GM20000 (cell line): Measurements from ENCODE around the gene LRRC8A.

ENCODE experiments used
- DNase-seq: peaks from one replicate; pipeline ENCODE4 v3.0.0; 2012; ENCODE audit warnings: low spot score
- TF ChIP-seq, protein P1 (sequence below): IDR thresholded peaks from 2 replicates; pipeline ENCODE4 v1.5.1; 2012; ENCODE audit warnings: mild to moderate bottlenecking, control low read depth; ENCODE audit errors: extremely low read depth, missing control alignments

The LRRC8A gene

DNA sequence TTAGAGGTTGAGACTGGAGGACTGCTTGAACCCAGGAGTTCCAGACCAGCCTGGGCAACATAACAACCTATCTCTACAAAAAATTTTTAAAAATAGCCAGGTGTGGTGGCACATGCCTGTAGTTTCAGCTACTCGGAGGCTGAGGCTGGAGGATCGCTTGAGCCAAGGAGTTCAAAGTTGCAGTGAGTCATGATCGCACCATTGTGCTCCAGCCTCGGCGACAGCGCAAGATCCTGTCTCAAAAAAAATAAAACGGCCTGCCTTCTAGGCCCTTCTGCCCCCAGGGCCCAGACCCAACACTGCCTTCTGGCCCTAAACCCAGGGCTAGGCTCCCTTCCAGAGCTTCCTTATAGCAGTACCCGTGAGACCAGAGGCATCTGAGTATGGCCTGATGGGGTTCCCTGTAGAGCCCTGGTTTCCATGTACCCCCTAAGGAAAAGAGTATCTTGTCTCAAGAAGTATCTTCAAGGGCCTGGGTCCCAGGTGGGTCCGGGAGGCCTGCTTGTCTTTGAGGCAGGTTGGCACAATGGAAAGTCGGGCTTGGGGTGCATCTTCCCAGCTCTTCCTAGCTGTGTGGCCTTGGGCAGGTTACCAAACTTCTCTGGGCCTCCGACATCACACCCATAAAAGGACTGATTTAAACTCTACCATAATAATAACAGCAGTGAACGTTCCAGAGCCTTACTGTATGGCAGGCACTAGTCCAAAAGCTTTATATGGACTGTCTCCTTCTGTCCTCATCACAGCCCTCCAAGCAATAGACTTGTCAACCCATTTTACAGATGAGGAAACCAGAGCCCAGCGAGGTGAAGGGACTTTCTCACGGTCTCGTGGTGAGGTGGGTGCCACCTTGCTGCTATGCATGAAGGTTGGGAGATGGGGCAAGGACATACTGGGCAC, 9.6 kb downstream of the LRRC8A start:
- DNase-seq, result no peak
- TF ChIP-seq, protein P1, sequence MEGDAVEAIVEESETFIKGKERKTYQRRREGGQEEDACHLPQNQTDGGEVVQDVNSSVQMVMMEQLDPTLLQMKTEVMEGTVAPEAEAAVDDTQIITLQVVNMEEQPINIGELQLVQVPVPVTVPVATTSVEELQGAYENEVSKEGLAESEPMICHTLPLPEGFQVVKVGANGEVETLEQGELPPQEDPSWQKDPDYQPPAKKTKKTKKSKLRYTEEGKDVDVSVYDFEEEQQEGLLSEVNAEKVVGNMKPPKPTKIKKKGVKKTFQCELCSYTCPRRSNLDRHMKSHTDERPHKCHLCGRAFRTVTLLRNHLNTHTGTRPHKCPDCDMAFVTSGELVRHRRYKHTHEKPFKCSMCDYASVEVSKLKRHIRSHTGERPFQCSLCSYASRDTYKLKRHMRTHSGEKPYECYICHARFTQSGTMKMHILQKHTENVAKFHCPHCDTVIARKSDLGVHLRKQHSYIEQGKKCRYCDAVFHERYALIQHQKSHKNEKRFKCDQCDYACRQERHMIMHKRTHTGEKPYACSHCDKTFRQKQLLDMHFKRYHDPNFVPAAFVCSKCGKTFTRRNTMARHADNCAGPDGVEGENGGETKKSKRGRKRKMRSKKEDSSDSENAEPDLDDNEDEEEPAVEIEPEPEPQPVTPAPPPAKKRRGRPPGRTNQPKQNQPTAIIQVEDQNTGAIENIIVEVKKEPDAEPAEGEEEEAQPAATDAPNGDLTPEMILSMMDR, result no peak

DNA sequence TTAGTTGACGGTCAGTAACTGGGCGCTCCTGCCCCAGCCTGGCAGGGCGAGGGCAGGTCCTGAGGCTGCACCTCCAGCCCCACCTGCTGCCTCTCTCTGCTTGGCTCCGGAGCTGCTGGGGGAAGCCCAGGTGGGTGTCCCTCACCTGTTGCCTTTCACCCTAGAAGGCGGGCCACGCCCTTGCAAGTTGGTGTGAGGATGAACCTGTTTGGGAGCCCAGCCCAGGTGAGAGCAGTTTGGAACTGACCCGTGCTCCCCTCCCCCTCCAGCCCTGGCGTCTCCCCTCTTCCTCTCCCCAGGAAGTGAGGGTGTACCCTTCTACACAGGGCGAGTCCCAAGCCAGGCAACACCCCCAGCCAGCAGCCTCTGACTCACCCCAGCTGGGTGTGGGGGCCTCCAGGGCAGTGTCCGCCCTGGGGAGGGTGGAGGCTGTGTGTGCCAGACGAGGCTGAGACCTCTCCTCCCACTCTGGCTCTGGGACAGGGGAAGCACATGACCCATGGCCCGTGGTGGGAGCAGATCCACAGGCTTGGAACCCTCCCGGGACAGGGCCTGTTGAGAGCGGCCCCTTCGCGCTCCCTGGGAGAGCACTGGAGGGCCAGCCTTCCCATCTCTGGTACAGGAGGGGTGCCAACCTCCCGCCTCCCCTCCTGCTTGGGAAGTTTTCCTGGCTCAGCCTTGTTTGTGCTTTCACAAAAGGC, 10.4 kb downstream of the LRRC8A start:
- DNase-seq, result no peak
- TF ChIP-seq, protein P1, result no peak

DNA sequence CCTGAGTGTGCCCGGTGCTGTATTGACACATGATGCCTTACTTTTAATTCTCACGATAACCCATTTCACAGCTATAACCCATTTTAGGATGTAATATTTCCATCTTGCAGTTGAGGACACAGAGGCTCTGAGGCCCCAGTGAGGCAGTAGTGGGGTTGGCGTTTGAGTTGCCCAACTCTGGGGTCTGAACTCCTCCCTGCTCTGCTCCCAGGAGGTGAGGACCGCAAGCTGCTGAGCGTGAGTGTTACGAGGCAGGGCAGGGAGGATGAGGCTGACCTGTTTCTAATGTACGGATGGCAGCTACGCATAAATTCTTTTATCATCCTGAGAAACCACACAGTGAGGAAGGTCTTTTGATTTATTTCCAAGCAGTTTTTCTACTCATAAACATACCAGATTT, 11.4 kb downstream of the LRRC8A start:
- TF ChIP-seq, protein P1, result no peak
- no peak for DNase-seq

DNA sequence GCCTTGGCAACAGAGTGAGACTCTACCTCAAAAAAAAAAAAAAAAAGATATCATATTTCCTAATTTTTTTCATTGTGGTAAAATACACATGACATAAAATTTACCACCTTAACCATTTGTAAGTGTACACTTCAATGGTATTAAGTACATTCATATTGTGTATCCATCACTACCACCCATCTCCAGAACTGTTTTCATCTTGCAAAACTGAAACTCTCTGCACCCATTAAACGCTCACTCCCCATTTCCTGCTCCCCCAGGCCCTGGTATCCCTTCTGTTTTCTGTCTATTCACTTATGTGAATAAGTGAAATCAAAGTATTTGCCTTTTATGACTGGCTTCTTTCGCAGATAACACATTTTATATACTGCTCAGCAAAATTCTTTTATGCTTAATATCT, 12.8 kb downstream of the LRRC8A start:
- no peak for DNase-seq
- TF ChIP-seq, protein P1, result no peak

DNA sequence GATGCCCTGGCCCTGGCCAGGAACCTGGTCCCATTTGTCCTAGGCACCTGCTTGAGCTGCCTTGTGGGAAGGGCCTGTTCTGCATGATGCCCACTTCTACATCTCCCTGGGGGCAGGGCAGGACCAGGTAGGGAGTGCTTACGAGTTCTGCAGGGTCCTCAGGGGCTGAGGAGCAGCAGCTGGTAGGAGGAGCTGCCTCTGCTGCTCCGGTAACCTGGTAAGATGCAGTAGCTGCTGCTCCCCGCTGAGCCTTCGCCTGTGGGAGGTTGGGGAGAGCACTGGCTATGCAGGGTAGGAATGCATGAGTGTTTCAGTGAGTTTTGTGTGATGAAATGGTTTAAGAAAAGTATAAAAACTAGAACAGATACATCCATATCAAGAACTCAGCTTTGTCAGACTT, 13.6 kb downstream of the LRRC8A start:
- no peak for DNase-seq
- TF ChIP-seq, protein P1, result no peak

DNA sequence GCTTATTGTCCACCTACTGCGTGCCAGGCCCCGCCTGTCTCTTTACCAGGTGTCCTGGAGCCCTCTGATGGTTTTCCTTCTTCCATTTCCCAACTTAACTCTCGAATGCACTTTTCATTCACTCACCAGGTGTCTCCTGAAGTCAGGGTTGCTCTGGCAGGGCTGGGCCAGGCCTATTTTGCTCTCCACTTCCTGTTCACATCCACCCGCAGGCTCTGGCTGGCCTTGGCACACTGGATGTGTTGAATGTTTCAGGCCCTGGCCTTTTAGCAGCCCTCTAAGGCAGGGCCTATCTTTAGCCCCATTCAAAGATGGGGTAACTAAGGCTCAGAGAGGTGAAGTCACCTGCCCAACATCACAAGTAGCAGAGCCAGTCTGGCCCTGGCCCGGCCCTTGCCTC, 16.4 kb downstream of the LRRC8A start:
- no peak for DNase-seq

More for the DNA sequence above, 16.4 kb downstream of the LRRC8A start:
- TF ChIP-seq, protein P1, result no peak
